ENCODE results near the gene SLC2A13.

Gene SLC2A13

DNA sequence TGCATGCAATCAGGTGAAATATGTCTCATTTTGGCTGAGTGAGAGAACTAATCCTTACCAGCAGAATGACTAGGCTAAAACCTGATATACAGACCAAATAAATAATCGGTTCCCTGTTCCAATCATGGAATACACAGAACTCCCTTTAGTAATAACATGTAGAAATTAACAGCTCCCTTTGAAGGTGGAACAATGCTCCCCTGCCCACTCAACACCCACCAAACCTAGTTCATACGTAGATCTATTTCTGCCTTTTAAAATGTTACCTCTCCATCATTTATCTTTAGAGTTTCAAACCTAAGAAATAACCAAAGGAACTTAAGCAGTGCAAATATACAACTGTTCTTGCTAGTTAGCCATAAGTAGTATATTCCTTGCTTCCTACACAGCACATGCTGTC, 332.6 kb downstream of the SLC2A13 start:
- TF ChIP-seq, protein P1, sequence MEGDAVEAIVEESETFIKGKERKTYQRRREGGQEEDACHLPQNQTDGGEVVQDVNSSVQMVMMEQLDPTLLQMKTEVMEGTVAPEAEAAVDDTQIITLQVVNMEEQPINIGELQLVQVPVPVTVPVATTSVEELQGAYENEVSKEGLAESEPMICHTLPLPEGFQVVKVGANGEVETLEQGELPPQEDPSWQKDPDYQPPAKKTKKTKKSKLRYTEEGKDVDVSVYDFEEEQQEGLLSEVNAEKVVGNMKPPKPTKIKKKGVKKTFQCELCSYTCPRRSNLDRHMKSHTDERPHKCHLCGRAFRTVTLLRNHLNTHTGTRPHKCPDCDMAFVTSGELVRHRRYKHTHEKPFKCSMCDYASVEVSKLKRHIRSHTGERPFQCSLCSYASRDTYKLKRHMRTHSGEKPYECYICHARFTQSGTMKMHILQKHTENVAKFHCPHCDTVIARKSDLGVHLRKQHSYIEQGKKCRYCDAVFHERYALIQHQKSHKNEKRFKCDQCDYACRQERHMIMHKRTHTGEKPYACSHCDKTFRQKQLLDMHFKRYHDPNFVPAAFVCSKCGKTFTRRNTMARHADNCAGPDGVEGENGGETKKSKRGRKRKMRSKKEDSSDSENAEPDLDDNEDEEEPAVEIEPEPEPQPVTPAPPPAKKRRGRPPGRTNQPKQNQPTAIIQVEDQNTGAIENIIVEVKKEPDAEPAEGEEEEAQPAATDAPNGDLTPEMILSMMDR (IDR thresholded peaks at IDR 0.05; ENCODE audit: extremely low read depth, insufficient read depth, missing control alignments): no peak
- DNase-seq (ENCODE audit: low spot score): no peak
- in situ Hi-C loops (cut with MboI; ENCODE audit: low pct_unique_long_range_greater_than_20kb, low sequenced_read_pairs, unreplicated experiment): loop anchor here (25.0 kb wide), 1 partner anchor 339 kb away; the partner anchor contains the start of gene SLC2A13

DNA sequence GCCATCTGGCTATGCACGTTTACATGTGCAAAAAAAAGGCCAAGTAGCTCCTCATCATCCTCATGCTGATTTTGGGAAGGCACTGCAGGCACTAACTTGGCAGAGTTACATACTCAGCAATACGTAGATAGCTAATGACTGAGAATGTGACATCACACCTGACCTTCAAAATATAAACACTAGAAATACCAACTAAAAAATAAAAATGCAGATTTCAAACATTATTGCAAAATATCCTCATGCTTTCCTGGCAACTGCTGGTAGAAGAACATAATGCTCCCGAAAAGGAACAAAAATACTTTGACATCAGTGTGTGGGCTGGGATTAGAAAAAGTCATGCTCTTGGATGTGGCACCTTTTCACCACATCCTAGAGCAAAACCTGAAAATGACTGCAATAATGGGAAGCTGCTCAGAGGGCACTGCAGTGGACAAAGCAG, 333.0 kb downstream of the SLC2A13 start:
- DNase-seq (ENCODE audit: low spot score): no peak
- TF ChIP-seq, protein P1 (IDR thresholded peaks at IDR 0.05; ENCODE audit: extremely low read depth, insufficient read depth, missing control alignments): no peak
- in situ Hi-C loops (cut with MboI; ENCODE audit: low pct_unique_long_range_greater_than_20kb, low sequenced_read_pairs, unreplicated experiment): loop anchor here (25.0 kb wide), 1 partner anchor 339 kb away; the partner anchor contains the start of gene SLC2A13

DNA sequence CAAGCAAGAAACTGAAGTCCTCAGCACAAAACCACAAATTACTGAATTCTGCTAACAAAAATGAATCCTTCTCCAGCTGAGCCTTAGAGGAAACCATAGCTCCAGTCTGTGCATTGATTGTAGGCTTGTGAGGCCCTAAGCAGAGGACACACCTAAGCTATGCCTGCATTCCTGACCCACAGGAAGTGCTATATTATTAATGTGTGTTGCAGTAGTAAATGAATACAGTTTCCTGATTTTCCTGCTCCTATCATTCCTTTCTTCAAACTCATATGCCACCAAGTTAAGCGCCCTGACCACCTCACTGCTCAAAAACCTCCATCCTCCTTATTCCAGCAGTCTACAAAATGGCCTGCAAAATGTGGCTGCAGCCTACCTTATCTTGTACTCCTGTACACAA, 334.4 kb downstream of the SLC2A13 start:
- no peak for DNase-seq (ENCODE audit: low spot score)
- TF ChIP-seq, protein P1 (IDR thresholded peaks at IDR 0.05; ENCODE audit: extremely low read depth, insufficient read depth, missing control alignments): no peak
- in situ Hi-C loops (cut with MboI; ENCODE audit: low pct_unique_long_range_greater_than_20kb, low sequenced_read_pairs, unreplicated experiment): loop anchor here (25.0 kb wide), 1 partner anchor 341 kb away; the partner anchor contains the start of gene SLC2A13

DNA sequence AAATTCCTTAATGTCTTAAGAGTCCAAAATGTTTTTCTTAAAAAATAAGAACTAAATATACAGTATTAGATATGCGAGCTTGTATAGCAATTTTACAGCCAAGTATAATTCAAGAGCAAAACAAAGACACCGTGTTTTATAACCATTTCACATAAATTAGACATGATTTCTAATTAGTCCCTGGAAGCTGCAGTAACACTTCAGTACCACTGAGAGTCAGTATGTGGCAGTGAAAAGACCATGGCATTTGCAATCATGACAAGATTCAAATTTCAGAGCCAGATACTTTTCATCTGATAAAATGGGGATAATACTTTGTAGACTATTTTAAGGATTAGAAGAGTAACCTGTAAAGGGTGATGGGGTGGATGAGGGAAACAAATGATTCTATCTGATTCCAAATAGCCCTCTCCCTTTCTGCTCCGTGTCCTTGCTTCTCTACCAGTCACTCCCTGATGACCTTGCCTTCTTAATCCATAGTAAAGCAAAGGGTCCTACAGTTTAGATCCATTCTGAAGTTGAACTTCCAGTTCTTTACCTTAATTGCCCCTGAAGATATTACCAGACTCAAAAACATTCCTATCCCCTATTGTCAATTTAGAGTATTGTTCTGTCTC, 340.8 kb downstream of the SLC2A13 start:
- in situ Hi-C loops (cut with MboI; ENCODE audit: low pct_unique_long_range_greater_than_20kb, low sequenced_read_pairs, unreplicated experiment): loop anchor here (25.0 kb wide), 1 partner anchor 347 kb away; the partner anchor contains the start of gene SLC2A13
- TF ChIP-seq, protein P1 (IDR thresholded peaks at IDR 0.05; ENCODE audit: extremely low read depth, insufficient read depth, missing control alignments): peak; percentile 78
- peak; percentile 21 for DNase-seq (ENCODE audit: low spot score)

DNA sequence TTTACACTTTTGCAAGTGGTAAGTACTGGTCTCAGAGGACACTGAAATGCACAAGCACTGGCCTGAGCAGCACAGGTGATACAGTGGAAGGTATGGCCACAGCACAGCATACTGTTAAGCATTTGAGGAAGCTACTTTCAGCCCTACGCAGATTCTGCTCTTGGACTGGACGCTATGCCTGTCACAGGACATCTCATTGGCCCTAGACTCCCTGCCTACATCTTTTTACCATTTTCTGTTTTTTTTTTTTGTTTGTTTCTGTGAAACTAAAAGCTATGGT, 342.1 kb downstream of the SLC2A13 start:
- TF ChIP-seq, protein P1 (IDR thresholded peaks at IDR 0.05; ENCODE audit: extremely low read depth, insufficient read depth, missing control alignments): no peak
- DNase-seq (ENCODE audit: low spot score): no peak
- in situ Hi-C loops (cut with MboI; ENCODE audit: low pct_unique_long_range_greater_than_20kb, low sequenced_read_pairs, unreplicated experiment): loop anchor here (25.0 kb wide), 1 partner anchor 348 kb away; the partner anchor contains the start of gene SLC2A13

DNA sequence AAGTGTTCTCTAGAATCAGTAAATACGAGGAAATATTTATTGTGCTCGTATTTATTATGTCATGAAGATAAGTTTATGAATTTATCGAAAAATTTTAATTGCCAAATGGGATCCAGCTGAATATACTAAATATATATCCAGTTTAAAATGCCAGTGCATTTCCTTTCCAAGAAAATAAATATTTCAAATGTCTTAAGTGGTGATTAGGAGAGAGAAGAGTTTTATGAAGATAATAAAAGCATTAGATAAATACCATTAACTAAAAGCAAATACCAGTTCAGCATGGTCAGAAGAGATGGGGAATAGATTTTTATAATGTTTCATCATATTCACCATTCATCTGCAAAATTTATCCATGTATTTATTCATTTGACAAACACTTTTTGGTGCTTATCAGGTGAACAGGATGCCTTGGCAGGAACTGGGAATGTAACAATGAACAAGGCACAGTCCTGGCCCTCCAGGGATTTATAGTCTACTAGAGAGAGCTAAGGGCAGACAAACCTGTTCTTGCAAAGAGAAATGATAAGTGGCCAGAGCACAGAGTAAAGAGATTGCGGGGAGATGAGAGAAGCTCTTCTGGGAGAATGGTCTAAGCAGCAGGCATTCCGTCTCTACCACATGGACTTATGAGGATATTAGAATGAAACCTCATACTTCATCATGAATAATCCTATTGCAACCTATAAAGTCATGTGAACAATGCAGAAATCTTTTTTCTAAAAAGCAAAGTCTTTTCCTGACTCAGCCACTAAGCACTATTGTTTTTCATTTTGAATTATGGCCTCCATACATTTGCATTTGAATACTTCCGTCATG, 342.6 kb downstream of the SLC2A13 start:
- in situ Hi-C loops (cut with MboI; ENCODE audit: low pct_unique_long_range_greater_than_20kb, low sequenced_read_pairs, unreplicated experiment): loop anchor here (25.0 kb wide), 1 partner anchor 349 kb away; the partner anchor contains the start of gene SLC2A13

More for the DNA sequence above, 342.6 kb downstream of the SLC2A13 start:
- TF ChIP-seq, protein P1 (IDR thresholded peaks at IDR 0.05; ENCODE audit: extremely low read depth, insufficient read depth, missing control alignments): no peak
- DNase-seq (ENCODE audit: low spot score): no peak
